ENCODE data around the gene PRPF39.

The PRPF39 gene

GRCh38 chr14:45083976-45084722, at the start of gene PRPF39:
Gene PRPF39 (plus strand): TSS chr14:45084116. CDS start chr14:45095240, 11,124 bp downstream.
- peaks cover 51% of the 10 kb centered on the region for H3K79me2 ChIP-seq (ENCODE audit: control insufficient read depth, insufficient read depth, low read length, unreplicated experiment)
- peaks cover 16% of the 10 kb centered on the region for H3K4me1 ChIP-seq (ENCODE audit: control insufficient read depth, insufficient read depth, low read length, unreplicated experiment)
- peak within 1 kb of the TSS; percentile 55 for H3K27ac ChIP-seq (ENCODE audit: low read depth, low read length)
- H2AFZ ChIP-seq (ENCODE audit: low read length, unreplicated experiment) = peak within 1 kb of the TSS; percentile 93
- H3K27me3 ChIP-seq (ENCODE audit: insufficient read depth, low read length) = no peaks in the 10 kb centered on the region
- no peaks in the 10 kb centered on the region for H3K36me3 ChIP-seq (ENCODE audit: insufficient read depth, low read length)
- peak within 1 kb of the TSS; percentile 96 for H3K4me3 ChIP-seq (ENCODE audit: low read depth, low read length)

GRCh38 chr14:45034730-45035129, 49.2 kb upstream of the PRPF39 start:
- Histone ChIP-seq H3K4me1 (ENCODE audit: control insufficient read depth, insufficient read depth, low read length, unreplicated experiment) (no peaks in the 10 kb centered on the region), H3K79me2 (ENCODE audit: control insufficient read depth, insufficient read depth, low read length, unreplicated experiment) (no peaks in the 10 kb centered on the region), H2AFZ (ENCODE audit: low read length, unreplicated experiment) (no peak overlapping the region), H3K27ac (ENCODE audit: low read depth, low read length) (no peak overlapping the region), H3K36me3 (ENCODE audit: insufficient read depth, low read length) (peaks cover 25% of the 10 kb centered on the region), H3K4me3 (ENCODE audit: low read depth, low read length) (no peak overlapping the region), H3K27me3 (ENCODE audit: insufficient read depth, low read length) (no peaks in the 10 kb centered on the region)

GRCh38 chr14:45038256-45038655, 45.7 kb upstream of the PRPF39 start:
- Histone ChIP-seq H3K36me3 (ENCODE audit: insufficient read depth, low read length) (peaks cover 19% of the 10 kb centered on the region), H3K27me3 (ENCODE audit: insufficient read depth, low read length) (no peaks in the 10 kb centered on the region), H3K79me2 (ENCODE audit: control insufficient read depth, insufficient read depth, low read length, unreplicated experiment) (no peaks in the 10 kb centered on the region), H3K4me3 (ENCODE audit: low read depth, low read length) (no peak overlapping the region), H3K27ac (ENCODE audit: low read depth, low read length) (no peak overlapping the region), H2AFZ (ENCODE audit: low read length, unreplicated experiment) (no peak overlapping the region), H3K4me1 (ENCODE audit: control insufficient read depth, insufficient read depth, low read length, unreplicated experiment) (no peaks in the 10 kb centered on the region)

- H3K4me1 ChIP-seq (ENCODE audit: control insufficient read depth, insufficient read depth, low read length, unreplicated experiment) = no peaks in the 10 kb centered on the region
- no peak overlapping the region for H3K4me3 ChIP-seq (ENCODE audit: low read depth, low read length)
- H3K36me3 ChIP-seq (ENCODE audit: insufficient read depth, low read length) = peaks cover 19% of the 10 kb centered on the region; the same call in 1 of the 2 replicates
- H3K27me3 ChIP-seq (ENCODE audit: insufficient read depth, low read length) = no peaks in the 10 kb centered on the region
- H3K27ac ChIP-seq (ENCODE audit: low read depth, low read length) = no peak overlapping the region
- no peaks in the 10 kb centered on the region for H3K79me2 ChIP-seq (ENCODE audit: control insufficient read depth, insufficient read depth, low read length, unreplicated experiment)
- H2AFZ ChIP-seq (ENCODE audit: low read length, unreplicated experiment) = no peak overlapping the region
These were observed 45.1 kb upstream of the PRPF39 start for GRCh38 chr14:45038865-45039264.

GRCh38 chr14:45039390-45039789, 44.5 kb upstream of the PRPF39 start:
- no peaks in the 10 kb centered on the region for H3K4me1 ChIP-seq (ENCODE audit: control insufficient read depth, insufficient read depth, low read length, unreplicated experiment)
- H3K27ac ChIP-seq (ENCODE audit: low read depth, low read length) = no peak overlapping the region
- no peaks in the 10 kb centered on the region for H3K27me3 ChIP-seq (ENCODE audit: insufficient read depth, low read length)
- no peak overlapping the region for H3K4me3 ChIP-seq (ENCODE audit: low read depth, low read length)
- peaks cover 19% of the 10 kb centered on the region; the same call in 1 of the 2 replicates for H3K36me3 ChIP-seq (ENCODE audit: insufficient read depth, low read length)
- H2AFZ ChIP-seq (ENCODE audit: low read length, unreplicated experiment) = no peak overlapping the region
- H3K79me2 ChIP-seq (ENCODE audit: control insufficient read depth, insufficient read depth, low read length, unreplicated experiment) = no peaks in the 10 kb centered on the region

- Histone ChIP-seq H2AFZ (ENCODE audit: low read length, unreplicated experiment) (no peak overlapping the region), H3K4me1 (ENCODE audit: control insufficient read depth, insufficient read depth, low read length, unreplicated experiment) (no peaks in the 10 kb centered on the region), H3K36me3 (ENCODE audit: insufficient read depth, low read length) (peaks cover 26% of the 10 kb centered on the region; the same call in 1 of the 2 replicates), H3K27me3 (ENCODE audit: insufficient read depth, low read length) (no peaks in the 10 kb centered on the region), H3K4me3 (ENCODE audit: low read depth, low read length) (no peak overlapping the region), H3K79me2 (ENCODE audit: control insufficient read depth, insufficient read depth, low read length, unreplicated experiment) (no peaks in the 10 kb centered on the region), H3K27ac (ENCODE audit: low read depth, low read length) (no peak overlapping the region)
These were observed 42.3 kb upstream of the PRPF39 start for GRCh38 chr14:45041641-45042040.

- Histone ChIP-seq H2AFZ (ENCODE audit: low read length, unreplicated experiment) (no peak overlapping the region), H3K36me3 (ENCODE audit: insufficient read depth, low read length) (0 out of 2 replicates have a peak, but pooled peaks cover 8% of the 10 kb centered on the region), H3K4me3 (ENCODE audit: low read depth, low read length) (no peak overlapping the region), H3K79me2 (ENCODE audit: control insufficient read depth, insufficient read depth, low read length, unreplicated experiment) (no peaks in the 10 kb centered on the region), H3K4me1 (ENCODE audit: control insufficient read depth, insufficient read depth, low read length, unreplicated experiment) (no peaks in the 10 kb centered on the region), H3K27ac (ENCODE audit: low read depth, low read length) (no peak overlapping the region), H3K27me3 (ENCODE audit: insufficient read depth, low read length) (no peaks in the 10 kb centered on the region)
These were observed 39.3 kb upstream of the PRPF39 start for GRCh38 chr14:45044638-45045037.

- Histone ChIP-seq H3K4me3 (ENCODE audit: low read depth, low read length) (no peak overlapping the region), H3K4me1 (ENCODE audit: control insufficient read depth, insufficient read depth, low read length, unreplicated experiment) (no peaks in the 10 kb centered on the region), H2AFZ (ENCODE audit: low read length, unreplicated experiment) (no peak overlapping the region), H3K36me3 (ENCODE audit: insufficient read depth, low read length) (peaks cover 20% of the 10 kb centered on the region; the same call in 1 of the 2 replicates), H3K27me3 (ENCODE audit: insufficient read depth, low read length) (no peaks in the 10 kb centered on the region), H3K79me2 (ENCODE audit: control insufficient read depth, insufficient read depth, low read length, unreplicated experiment) (no peaks in the 10 kb centered on the region), H3K27ac (ENCODE audit: low read depth, low read length) (no peak overlapping the region)
These were observed 35.5 kb upstream of the PRPF39 start for GRCh38 chr14:45048385-45048784.

- peaks cover 22% of the 10 kb centered on the region; the same call in 1 of the 2 replicates for H3K36me3 ChIP-seq (ENCODE audit: insufficient read depth, low read length)
- H3K27me3 ChIP-seq (ENCODE audit: insufficient read depth, low read length) = no peaks in the 10 kb centered on the region
- H3K4me1 ChIP-seq (ENCODE audit: control insufficient read depth, insufficient read depth, low read length, unreplicated experiment) = no peaks in the 10 kb centered on the region
- no peaks in the 10 kb centered on the region for H3K79me2 ChIP-seq (ENCODE audit: control insufficient read depth, insufficient read depth, low read length, unreplicated experiment)
- H3K27ac ChIP-seq (ENCODE audit: low read depth, low read length) = no peak overlapping the region
- H3K4me3 ChIP-seq (ENCODE audit: low read depth, low read length) = no peak overlapping the region
- no peak overlapping the region for H2AFZ ChIP-seq (ENCODE audit: low read length, unreplicated experiment)
These were observed 32.7 kb upstream of the PRPF39 start for GRCh38 chr14:45051180-45051579.

- H2AFZ ChIP-seq (ENCODE audit: low read length, unreplicated experiment) = no peak overlapping the region
- H3K36me3 ChIP-seq (ENCODE audit: insufficient read depth, low read length) = peaks cover 17% of the 10 kb centered on the region; the same call in 1 of the 2 replicates
- H3K27me3 ChIP-seq (ENCODE audit: insufficient read depth, low read length) = no peaks in the 10 kb centered on the region
- H3K79me2 ChIP-seq (ENCODE audit: control insufficient read depth, insufficient read depth, low read length, unreplicated experiment) = no peaks in the 10 kb centered on the region
- no peak overlapping the region for H3K4me3 ChIP-seq (ENCODE audit: low read depth, low read length)
- no peak overlapping the region for H3K27ac ChIP-seq (ENCODE audit: low read depth, low read length)
- H3K4me1 ChIP-seq (ENCODE audit: control insufficient read depth, insufficient read depth, low read length, unreplicated experiment) = no peaks in the 10 kb centered on the region
These were observed 32.0 kb upstream of the PRPF39 start for GRCh38 chr14:45051896-45052295.

- Histone ChIP-seq H3K27me3 (ENCODE audit: insufficient read depth, low read length) (no peaks in the 10 kb centered on the region), H3K4me3 (ENCODE audit: low read depth, low read length) (no peak overlapping the region), H3K79me2 (ENCODE audit: control insufficient read depth, insufficient read depth, low read length, unreplicated experiment) (peaks cover 8% of the 10 kb centered on the region), H2AFZ (ENCODE audit: low read length, unreplicated experiment) (no peak overlapping the region), H3K36me3 (ENCODE audit: insufficient read depth, low read length) (0 out of 2 replicates have a peak, but pooled peaks cover 13% of the 10 kb centered on the region), H3K4me1 (ENCODE audit: control insufficient read depth, insufficient read depth, low read length, unreplicated experiment) (no peaks in the 10 kb centered on the region), H3K27ac (ENCODE audit: low read depth, low read length) (no peak overlapping the region)
These were observed 26.6 kb upstream of the PRPF39 start for GRCh38 chr14:45057349-45057748.
